NCI-H510A treated with DMSO at 0.1 percent for 48 hours (cell line): Measurements from ENCODE around the gene AGAP3.

ENCODE experiments used
- DNase-seq: peaks from one replicate; lab custom pipeline; 2025; lab: John Stamatoyannopoulos, UW

AGAP3 gene

DNA sequence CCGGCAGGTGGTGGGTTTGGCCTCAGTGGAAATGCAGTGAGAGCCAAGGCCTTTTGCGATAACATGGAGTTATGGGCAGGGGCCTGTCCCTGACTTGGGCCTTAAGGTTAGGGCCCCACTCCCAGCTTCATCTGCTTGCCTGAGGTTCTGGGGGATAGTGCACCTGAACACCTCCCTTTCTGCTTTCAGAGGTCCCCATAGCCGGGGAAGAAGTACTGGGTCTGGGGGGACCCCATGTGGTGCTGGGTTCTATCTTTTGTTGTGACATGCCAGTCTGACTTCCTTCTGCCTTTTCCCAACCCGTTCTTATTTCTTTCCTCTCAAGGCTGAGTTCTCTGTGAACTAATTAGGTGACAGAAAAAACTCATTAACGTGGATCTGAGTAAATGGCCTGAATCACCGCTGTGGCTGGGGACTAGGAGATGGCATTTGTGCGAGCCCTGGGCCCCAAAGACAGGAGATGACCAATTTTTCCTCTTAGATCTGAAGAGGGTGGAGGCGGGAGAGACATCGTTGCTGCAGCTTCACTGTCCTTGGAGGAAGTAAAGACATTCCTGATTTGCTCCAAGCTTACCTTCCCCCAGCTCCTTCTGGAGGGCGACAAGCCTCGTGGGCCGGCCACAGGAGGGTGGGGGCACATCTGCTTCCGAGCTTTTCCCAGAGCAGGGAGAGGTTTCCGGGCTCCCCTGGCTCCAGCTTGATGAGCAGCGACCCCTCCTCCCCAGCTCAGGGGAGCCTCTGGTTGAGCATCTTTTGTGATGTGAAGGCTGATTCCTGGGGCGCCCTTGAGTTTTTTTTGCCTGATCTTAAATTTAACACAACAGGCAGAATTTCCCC is 2.0 kb downstream of the AGAP3 start:
- DNase-seq: no peak

DNA sequence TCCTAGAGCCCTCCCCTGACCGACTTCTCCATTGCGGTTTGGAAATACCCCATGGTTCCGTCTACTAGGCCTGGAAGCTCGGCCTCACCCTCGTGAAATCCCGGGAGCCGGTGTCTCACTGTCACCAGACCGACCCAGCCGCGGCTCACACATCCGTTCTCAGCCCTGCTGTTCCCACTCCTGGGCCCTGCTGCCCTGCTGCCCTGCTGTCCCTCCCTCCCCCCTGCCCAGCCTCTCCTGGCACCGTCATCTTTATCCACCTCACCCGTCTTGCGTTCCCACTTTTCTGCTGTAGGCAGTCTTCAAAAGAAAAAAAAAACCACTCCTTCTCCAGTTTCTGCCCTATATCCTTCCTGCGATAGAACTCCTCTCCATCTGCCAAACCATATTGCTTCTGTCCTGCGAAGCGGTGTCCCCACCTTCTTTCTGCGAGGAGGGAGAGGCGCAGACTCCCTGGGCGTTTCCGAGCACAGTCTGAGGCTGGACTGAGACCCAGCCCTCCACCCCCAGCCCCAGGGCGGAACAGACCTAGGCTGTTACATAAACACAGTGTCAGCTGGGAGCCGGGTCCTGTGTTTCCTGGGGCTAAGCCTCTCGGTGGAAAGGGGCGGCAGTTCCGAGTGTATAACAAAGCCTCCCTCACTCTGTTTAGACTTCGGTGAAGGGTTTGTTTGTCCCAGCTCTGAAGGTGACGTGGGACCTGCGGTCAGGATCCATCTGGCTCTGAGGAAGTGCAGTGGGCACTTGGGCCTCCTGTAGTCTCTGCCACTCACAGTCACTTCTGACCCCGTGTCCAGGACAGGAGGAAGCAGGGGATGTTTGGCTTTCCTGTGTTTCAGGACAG is 2.8 kb downstream of the AGAP3 start:
- DNase-seq: no peak

DNA sequence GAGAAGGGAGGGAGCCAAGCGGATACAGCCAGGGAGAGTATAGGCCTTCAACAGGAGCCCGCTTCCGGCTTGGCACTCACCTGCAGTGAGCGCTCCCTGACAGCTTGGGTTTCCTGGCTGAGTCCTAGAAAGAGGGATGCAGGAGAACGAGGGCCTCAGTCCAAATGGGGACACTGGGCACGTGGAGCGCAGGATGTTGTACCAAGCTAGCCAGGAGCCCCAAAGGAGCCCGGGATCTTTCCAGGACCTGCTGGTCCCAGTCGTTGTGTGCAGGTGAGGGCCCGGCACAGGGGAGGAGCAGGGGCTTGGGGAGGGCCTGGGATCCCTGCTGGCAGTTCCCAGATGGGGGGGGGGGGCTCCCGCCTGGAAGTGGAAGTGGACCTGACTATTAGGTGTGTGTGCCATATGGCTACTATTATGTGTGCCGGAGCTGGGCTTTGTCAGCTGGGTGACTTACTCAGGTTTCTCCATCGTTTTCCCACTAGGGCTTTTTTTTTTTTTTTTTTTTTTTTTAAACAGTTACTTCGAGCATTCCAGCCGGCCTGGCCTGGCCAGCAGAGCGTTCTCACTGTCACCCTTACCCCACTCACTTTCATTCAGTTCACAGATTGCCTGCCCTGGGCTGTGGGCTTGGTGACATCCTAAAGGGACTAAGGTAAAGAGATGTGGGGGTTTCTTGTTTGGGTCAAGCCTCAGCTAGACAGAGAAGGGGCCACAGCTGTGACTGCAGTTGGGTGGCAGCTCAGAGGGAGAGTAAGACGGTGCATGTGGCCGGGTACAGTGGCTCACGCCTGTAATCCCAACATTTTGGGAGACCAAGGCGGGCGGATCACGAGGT is 3.8 kb downstream of the AGAP3 start:
- no peak for DNase-seq

DNA sequence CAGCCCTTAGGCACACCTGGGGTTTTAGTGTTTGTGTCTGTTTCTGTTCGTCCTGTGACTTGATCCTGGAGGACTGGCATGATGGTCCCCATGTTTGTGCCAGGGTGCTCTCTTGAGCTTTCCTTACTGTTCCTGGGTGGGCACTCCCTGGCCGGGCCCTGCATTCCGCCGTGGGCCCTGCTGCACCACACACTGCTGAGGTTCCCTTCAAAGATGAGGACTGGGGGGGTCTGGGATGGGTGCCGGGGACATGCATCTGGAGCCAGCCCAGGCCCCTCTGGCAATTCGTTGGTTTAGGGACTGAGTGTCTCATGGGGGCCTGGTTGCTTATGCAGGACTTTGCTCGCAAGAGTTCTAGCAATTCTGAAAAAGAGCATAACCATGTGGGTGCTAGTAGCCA is 4.7 kb downstream of the AGAP3 start:
- no peak for DNase-seq

DNA sequence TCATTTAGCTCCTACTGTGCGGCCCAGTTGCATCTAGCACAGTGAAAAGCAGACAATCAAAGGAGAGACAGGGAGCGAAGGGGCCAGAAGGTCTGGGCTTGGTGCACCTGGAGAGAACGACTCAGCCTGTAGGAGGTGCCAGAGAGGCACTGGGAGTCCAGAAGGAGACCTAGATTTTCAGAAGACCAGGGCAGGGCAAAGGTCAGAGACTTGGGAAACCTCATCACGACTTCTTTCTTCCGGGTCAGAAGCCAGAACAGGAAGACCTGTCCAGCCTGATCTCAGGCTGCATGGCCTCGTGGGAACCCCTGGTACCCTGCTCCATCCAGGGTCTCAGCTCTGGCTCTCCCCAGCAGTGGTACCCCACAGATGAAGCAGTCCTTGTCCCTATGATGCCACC is 5.2 kb downstream of the AGAP3 start:
- DNase-seq: no peak

DNA sequence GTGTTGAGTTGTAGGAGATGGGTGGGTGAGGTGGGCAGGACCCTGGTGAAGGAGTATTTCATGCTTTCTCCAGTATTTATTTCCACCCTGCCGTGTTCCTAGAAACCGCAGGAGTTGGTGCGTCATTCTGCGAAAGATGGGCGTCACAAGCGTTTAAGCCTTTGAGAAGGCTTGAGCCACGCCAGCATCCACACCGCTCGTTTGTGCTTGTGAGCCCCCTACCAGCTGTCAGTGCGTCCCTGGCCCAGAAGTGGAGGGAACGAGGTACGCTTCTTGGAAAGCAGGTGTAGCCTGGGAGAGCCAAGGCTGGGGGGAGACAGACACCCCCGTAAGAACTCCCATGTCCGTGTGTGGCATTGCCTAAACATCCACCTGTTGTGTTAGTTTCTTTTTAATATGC is 5.7 kb downstream of the AGAP3 start:
- DNase-seq: no peak

DNA sequence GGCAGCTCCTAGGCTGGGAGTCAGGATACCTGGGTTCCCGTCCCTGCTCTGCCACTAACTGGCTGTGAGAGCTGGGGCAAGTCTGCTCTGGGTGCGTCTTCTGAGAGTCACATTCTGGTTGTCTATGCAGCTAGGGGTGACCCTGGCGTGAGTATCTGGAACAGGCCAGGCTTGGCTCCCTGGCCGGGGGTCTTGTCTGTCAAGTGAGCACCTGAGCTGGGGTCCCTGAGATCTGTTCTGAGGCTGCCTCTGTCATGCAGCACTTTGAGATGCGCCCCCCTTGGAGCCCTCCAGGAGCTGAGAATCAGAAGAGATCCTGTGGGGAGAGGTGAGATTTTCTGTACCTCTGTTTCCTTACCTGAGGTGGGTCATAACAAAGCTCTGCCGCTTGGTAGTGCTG is 7.5 kb downstream of the AGAP3 start:
- DNase-seq: no peak

DNA sequence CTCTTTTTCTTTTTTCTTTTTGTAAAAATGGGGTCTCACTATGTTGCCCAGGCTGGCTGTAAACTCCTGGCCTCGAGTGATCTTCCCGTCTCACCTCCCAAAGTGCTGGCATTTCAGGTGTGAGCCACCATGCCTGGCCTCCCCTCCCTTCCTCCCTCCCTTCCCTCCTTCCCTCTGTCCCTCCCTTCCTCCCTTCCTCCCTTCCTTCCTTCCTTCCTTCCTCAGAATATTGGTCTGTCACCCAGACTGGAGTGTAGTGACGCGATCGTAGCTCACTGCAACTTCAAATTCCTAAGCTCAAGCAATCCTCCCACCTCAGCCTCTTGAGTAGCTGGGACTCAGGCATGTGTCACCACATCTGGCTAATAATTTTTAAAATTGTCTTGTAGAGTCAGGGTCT is 8.4 kb downstream of the AGAP3 start:
- no peak for DNase-seq

DNA sequence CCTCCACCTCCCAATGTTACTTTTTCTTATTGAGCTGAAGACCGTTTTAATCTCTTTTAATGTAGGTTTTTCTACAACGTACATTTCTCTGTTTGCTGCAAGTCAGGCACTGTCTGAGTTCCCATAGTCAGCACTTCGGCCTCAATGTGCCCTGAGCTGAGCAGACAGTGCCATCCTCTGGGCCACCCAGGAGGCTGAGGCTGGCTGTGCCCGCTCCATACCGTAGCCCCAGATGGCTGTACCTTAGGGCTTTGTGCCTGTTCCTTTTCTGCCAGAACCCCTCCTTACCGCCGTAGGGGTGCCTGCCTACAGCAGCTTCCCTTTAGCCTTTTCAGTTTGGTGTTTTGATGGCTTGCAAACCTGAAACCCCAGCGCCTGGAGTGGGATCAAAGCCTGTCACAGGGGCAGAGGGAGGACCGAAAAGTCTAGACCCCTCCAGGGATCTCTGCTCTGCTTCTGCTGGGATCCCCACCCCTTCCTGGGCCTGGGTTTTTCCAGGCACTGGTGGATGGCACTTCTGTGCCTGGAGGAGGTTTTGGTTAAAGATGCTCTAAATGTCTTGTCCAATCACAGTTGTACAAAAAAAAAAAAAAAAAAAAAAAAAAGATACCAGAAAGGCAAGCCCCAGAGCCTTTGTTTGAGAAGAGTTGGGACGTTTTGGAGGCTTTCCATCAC is 9.0 kb downstream of the AGAP3 start:
- no peak for DNase-seq

DNA sequence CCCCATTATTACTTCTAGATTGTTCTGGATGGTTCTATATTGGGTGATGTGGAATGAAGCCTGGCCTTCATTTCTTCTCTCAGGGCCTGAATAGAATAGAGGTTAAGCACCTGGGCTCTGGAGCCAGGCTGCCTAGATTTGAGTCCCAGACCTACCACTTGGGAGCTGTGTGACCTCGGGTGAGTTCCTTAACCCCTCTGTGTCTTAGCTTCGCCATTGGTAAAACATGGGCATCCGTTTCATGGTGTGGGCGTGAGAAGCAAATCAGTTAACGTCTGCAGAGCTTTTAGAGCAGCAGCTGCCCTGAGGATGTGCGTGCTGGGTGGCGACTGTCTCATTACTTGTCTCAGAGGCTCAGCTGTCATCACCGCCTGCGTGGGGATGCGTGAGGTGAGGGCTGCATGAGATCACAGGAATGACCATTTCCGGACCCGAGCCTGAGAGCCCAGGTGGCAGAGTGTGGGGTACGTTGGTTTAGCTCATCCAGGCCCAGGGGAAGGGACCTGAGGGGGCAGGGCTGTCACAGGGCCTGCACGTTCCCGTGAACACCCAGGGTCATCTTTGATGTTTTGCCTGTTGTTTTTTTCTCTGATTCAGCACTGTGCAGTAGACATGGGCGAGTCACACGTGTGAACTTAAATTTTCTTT is 9.7 kb downstream of the AGAP3 start:
- DNase-seq: no peak

DNA sequence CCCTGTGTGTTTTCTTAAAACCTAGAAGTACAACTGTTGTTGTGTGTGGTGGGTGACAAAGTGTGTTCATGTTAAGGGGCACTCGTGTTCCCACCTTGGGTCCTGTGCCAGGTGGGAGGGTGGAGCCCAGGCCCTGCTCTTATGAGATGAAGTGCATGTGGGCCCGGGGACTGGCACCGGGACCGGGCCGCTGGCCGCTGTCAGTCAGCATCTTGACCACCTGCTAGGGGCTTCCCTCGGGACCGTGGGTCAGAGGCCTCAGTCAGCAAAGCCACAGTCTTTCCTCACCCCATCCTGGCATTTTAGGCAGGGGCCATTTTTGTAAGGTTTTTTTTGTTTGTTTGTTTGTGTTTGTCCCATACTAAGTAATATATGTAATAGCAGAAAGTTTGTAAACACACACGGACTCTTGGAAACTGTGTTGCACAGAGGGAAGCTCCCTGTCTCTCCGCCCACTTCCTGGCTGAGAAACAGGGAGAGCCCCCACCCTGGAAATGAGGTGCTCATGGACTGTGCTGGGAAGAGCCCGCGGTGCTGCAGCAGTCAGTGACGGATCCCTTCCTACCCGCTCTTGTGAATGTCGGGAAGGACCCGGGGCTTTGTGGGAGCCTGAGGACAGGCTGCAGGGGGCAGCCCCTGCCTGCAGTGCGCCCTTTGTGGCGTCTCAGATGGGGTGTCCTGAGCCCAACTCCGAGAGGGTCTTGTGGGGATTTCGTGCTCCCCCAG is 13.4 kb downstream of the AGAP3 start:
- no peak for DNase-seq

DNA sequence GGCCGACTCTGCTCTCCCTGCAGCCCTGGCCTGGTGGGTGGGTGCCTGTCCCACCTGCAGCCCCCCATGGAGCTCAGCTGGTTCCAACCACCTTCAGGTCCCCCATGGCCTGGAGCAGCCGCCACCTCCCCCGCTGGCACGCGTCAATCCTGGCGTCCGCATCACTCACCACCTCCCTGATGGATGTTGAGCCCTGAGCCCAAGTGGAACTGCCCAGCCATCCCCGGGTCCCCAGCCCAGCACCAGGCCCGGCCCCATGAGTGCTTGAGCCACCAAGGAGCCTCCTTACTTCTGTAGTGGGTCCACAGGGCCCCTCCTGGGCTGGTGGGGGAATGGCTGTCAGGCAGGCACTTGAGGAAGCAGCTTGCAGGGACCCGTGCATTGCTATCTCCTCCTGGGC is 14.6 kb downstream of the AGAP3 start:
- no peak for DNase-seq

DNA sequence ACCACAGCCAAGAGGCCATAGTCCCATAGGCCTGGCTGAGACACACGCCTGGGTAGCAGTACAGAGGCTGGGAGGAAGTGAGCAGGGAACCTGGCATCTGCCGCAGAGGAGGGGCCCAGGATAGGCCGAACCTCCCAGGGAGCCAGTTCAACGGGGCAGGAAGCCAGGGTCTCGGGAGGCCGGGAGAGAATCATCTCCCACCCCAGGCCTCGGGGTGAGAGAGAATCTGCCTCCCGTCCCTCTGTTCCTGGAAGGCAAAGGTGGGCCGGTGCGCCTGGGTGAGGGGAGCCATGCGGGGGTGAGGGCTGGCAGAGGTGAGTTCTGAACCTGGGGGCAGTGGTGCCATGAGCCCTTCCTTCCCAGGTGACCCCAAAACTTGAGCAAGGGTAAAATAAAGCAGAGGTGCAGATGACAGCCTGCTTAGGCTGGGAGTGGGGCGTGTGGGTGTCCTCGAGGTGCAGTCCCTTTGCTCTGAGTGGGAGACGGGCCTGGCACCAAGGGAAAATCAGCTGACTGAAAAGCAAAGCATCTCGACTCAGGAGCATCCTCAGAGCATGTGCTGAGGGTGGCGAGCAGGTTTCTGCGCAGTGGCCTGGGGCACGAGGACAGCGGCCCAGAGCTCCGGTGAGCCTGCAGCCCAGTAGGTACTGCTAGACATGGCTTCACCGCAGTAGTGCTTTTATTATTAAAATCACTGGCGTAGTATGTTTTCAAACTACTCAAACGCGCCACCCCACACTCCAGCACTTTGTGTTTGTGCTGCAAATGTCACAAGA is 15.5 kb downstream of the AGAP3 start:
- no peak for DNase-seq

DNA sequence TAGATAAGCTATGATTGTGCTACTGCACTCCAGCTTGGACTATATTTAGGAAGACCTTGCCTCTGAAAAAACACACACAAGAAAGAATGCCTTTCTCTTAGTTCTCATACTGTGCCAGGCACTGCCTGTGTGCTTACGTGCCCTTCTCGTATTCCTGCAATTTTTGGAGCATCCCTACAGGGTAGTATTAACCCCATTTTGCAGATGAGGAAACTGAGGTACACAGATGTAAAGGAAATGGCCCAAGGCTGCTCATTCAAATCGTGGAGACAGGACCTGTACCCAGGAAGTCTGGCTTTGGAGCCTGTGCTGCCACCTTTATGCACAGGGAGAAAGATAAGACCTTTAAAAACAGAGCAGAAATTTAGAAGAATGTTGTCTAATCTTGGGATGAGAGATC is 16.7 kb downstream of the AGAP3 start:
- no peak for DNase-seq

DNA sequence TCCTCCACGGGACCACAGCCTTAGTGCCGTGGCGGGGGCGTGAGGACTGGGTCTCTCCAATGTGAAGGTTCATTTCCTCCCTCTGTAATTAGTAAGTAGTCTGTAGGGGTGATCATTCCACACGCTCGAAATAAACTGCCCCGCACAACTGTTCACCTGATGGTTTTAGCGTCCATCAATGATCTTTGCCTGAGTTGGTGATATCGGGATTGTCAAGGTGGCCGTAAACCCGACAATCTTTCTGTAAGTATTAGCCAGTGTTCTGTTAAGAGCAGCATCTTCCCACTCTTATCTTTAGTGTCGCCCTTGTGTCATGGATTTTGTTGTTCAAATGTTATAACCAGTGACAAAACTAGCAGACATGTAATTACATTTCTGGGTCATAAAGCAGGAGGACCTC is 17.7 kb downstream of the AGAP3 start:
- DNase-seq: no peak

DNA sequence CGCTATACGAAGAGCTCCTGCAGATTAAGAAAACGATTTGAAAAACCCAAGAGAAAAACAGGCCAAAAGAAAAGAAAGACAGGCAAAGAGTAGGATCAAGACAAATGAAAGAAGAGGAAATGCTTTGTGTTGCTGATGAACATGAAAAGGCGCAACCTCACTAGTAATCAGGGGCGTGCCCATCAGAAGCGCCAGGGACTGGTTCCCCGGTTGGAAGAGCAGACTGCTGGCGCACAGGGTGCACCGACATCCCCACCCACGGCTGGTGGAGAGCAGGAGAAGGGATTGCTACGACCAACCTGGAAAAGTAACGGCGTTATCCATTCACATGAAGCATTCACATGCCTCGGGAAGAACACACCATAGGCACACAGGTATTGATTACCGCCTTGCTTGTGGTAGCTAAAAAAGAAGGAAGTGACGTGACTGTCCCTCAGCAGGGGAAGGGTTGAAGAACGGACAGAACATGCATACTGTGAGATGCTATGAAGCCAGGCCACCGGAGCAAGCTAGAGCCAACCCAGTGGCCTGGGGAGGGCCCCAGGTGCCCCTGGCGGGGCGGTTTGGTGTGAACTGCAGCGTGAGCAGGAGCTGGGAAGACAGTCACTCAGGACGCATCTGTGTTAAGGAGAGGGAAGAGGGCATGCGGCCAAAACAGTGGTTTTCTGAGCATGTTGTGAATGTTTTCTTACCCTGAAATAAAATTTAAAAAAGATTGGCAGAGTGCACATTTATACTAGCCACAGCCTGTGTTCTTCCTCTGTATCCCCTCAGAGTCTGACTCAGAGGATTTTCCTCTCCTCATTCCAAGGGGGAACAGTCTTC is 18.3 kb downstream of the AGAP3 start:
- no peak for DNase-seq

DNA sequence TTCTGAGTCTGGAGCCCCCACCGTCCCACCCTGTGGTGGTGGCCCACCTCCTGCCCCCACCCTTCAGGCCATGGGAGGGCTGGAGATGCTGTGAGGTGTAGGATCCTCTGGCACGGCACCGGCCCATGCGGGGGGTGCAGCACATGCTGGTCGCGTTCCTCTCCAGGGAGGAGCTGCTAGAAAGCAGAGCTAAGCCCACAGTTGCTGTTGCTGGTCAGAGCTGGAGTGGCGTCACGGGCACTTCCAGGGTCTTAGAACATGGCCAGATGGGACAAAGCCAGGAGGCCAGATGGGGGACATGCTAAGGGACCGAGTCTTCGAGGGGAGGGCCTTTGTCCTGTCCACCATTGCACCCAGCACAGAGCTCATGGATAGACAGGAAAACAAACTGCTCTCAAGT is 21.6 kb downstream of the AGAP3 start:
- no peak for DNase-seq

DNA sequence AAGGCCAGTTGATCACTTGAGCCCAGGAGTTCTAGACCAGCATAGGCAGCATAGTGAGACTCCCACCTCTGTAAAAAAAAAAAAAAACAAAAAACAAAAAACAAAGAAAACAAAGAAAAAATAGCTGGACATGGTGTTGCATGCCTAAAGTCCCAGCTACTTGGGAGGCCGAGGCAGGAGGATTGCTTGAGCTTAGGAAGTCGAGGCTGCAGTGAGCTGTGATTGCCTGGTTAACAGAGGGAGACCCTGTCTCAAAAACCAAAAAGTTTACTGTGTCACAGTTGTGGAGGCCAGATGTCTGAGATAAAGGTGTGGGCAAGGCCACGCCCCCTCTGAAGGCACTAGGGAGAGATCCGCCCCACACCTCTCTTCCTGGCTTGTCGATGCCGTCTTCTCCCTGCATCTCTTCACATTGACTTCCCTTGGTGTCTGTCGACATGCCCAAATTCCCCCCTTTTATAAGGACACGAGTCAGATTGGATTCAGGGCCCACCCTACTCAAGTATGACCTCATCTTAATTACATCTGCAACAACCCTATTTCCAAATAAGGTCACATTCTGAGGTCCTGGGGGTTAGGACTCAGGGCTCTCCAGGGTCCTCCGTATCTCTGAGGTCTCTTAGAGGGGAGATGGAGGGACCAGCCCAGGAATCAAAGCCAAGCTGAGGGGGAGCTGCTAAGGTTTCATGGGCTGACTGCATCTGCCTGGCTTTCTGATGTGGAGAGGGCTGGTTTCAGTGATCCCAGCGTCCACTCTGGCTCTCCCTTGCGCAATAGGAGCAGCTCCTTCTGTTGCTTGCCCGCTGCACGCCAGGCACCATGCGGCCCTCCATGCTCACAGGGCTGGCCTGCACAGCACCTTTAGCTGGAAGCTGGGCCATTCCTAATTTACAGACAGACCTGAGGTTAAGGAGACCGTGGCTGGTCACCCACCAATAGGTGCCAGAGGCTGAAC is 23.1 kb downstream of the AGAP3 start:
- DNase-seq: peak; percentile 16
